Measurements from ENCODE around the gene PERCC1. TPM values are rescaled to one million over a fixed set of nuclear protein-coding genes. Genes with fewer than 3 reads are reported as not detected.
"Not testable (repeated sequence)": the region's sequence is repeated elsewhere in the genome, so short reads cannot be mapped to it uniquely, and the experiment has no call there.

The PERCC1 gene
- total RNA-seq, 1 donor from 2014 or later, result not detected

- DNase-seq (ENCODE audit: low spot score) (no peak), ATAC-seq (no peak)
- intact Hi-C loops (cut with DNase I), result no loop called here
Observed at GRCh38 chr16:1431497-1432270, 806 bp downstream of the PERCC1 start.

GRCh38 chr16:1432388-1433262 lies 1.7 kb downstream of the PERCC1 start:
- ATAC-seq, result no peak
- no peak for DNase-seq (ENCODE audit: low spot score)
- intact Hi-C loops (cut with DNase I), result no loop called here

DNA sequence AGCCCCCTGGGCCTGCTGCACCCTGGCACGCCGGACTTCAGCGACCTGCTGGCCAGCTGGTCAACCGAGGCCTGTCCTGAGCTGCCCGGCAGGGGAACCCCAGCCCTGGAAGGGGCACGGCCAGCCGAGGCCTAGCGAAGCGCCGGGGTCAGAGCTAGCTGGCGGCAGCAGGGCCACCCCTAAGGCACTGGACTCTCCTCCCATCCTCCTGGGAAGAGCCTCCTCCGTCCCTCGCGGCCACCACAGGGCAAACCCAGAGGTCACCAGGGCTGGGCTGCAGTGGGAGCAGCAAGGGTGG lies 2.3 kb downstream of the PERCC1 start:
- intact Hi-C loops (cut with DNase I), result no loop called here
- ATAC-seq, result no peak
- DNase-seq (ENCODE audit: low spot score), result no peak

DNA sequence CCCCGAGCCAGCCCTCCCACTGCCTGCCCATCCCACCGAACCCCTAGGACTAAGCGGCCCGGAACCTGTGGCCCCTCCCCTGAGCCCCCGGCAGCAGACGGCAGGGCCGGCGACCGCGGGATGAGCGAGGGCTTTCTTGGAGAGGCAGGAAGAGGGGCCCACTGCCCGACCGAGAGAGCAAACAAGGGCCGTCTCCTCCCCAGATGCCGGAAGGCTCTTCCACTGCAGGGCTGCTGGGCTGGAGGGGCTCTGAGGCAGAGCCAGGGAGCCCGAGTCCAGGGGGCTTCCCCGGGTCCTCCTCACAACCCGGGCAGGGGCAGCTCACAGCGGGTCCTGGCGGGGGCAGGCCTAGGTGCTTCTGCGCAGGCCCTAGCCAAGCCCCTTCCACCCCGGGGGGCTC lies 2.9 kb downstream of the PERCC1 start:
- DNase-seq (ENCODE audit: low spot score) (no peak), ATAC-seq (no peak)
- intact Hi-C loops (cut with DNase I), result no loop called here

GRCh38 chr16:1434644-1435592 lies 4.0 kb downstream of the PERCC1 start:
- ATAC-seq, result no peak
- intact Hi-C loops (cut with DNase I), result no loop called here
- DNase-seq (ENCODE audit: low spot score), result no peak

DNA sequence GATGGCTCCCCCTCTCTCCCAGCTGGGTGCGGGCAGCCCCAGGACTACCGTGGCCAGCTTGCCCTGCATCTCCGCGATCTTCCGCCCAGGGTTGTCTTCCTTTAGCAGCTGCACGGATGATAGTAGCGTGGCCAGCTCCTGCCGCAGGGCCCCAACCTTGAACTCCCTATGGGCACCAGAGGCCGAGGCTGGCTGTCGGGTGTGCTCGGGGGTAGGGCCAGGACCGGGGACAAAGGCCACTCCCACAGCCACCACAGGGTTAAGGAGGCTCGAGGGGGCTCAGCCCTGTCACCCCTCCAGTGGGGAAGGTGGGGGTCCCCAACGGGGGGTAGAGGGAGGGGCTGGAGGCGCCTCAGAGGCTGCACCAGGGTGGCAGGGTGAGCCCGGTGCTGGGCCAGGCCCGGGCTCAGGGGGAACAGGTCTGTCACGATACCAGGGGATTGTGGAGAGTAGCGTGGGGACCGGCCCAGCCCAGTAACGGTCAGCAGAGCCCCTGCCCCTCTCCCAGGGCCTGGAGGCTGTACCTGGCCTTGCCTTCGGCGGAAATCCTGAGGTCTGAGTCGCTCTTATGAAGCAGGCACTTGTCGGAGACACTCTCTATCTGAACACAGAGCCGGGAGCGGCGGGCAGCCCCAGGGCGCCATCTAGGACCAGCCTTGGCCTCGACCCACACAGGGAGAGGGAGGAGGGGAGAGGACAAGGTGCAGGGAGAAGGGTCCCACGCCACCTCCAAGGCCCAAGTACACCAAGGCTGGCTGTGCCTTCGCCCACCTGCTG lies 5.2 kb downstream of the PERCC1 start:
- ATAC-seq (no peak), DNase-seq (ENCODE audit: low spot score) (no peak)
- intact Hi-C loops (cut with DNase I), result no loop called here

DNA sequence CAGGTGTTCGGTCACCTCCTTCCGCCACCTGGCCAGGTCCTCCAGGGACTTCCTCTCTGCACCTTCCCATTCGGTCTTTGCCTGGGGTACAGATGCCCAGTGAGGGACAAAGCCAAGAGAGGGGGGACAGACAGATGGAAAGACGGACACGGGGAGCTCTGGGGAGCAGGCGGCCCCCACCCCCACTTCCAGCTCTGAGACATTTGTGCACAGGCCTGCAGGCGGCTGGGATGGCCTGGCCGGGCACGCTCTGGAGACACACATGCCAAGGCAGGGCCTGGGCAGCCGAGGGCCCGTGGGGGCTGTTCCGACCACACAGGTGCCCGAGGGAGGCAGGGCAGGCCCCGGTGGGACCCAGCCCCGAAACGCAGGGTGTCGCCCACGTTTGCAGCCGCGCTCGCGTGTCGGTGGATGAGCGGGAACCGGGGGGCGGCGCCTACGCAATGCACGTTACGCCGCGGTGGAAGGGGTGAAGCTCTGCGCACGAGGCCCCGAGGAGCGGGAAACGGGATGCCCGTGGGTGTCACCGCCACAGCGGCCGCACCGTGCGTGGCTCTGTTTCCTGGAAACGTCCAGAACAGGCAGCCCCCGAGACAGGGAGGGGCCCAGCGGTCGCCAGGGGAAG lies 6.0 kb downstream of the PERCC1 start:
- ATAC-seq, result no peak
- DNase-seq (ENCODE audit: low spot score), result no peak
- intact Hi-C loops (cut with DNase I), result no loop called here

GRCh38 chr16:1437606-1438005 lies 6.7 kb downstream of the PERCC1 start:
- no peak for ATAC-seq
- intact Hi-C loops (cut with DNase I), result no loop called here
- no peak for DNase-seq (ENCODE audit: low spot score)

- DNase-seq (ENCODE audit: low spot score) (no peak), ATAC-seq (no peak)
- intact Hi-C loops (cut with DNase I), result no loop called here
Observed at GRCh38 chr16:1438229-1439057, 7.6 kb downstream of the PERCC1 start.

DNA sequence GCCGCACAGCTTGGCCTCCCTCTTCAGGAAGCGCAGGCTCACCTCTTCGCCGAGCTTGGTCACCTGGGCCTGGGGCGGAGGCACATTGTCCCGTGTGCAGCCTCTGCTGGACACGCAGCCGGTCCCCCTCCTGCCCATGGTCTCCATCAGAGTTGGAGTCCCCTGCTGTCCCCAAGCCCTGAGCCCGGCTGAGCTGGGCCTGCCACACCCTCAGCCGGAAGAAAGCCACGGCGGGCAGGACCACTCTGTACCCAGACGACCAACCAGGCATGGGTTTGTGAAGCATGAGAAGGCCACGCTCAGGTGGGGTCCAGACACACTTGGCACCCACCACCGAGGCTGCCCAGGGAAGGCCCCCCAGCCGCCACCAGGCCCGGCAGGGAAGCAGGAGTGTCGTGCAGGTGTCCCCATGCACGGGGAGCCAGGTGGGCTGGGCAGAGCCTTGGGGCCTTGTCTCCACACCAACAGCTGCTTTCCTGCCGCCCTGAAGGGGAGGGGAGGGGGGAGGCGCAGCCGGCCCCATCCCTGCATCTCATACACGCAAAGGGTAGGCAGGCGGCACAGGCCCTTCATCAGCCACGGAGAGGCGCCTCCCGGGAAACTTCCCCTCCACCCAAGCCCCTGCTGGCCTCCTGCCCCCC lies 8.3 kb downstream of the PERCC1 start:
- DNase-seq (ENCODE audit: low spot score), result no peak
- no peak for ATAC-seq
- intact Hi-C loops (cut with DNase I), result no loop called here

- ATAC-seq; intact Hi-C loops (cut with DNase I); DNase-seq (ENCODE audit: low spot score): not testable (repeated sequence)
Observed at GRCh38 chr16:1439699-1440074, 8.8 kb downstream of the PERCC1 start.

DNA sequence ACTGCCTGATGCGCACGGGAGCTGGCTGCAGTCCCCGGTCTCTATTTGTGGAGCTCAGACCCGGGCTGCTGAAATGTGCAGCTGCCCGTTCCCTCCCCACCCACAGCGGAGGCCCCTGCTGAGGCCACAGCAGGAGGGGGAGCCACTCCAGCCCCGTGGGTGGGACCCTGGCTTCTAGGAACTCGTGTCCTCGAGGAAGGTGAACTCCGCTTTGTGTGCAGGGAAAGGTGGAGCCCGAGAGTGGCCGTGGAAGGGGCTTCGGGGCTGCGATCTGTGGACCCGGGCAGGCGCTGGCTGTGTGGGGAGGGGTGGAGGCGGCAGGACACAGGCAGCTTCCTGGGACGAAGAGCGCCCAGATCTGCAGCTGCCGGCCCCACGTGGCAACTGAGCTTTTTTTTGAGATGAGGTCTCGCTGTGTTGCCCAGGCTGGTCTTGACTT lies 10.5 kb downstream of the PERCC1 start:
- no peak for DNase-seq (ENCODE audit: low spot score)
- intact Hi-C loops (cut with DNase I), result no loop called here

DNA sequence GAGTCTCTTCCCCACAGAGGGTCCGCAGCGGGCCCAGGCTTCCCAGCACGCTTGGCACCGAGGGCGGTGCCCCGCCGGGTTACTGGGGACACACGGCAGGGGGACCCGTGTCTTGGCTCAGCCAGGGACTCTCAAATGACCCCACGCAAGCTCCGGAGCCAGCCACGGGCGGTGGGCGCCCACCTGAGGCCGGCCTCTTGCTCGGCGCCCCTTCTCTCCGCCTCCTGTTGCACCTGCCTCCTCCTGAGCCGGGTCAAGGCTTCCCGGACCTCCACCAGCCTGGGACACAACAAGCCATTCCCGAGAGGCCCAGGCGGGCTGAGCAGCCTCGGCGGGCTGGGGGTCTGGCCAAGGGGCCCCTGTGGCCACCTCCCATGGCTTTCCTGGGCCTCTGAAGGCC lies 11.8 kb downstream of the PERCC1 start:
- intact Hi-C loops (cut with DNase I), result no loop called here
- DNase-seq (ENCODE audit: low spot score) (no peak), ATAC-seq (no peak)

More for the DNA sequence above, 10.5 kb downstream of the PERCC1 start:
- ATAC-seq, result no peak

GRCh38 chr16:1443403-1443973 lies 12.6 kb downstream of the PERCC1 start:
- intact Hi-C loops (cut with DNase I), result no loop called here
- ATAC-seq (no peak), DNase-seq (ENCODE audit: low spot score) (no peak)

DNA sequence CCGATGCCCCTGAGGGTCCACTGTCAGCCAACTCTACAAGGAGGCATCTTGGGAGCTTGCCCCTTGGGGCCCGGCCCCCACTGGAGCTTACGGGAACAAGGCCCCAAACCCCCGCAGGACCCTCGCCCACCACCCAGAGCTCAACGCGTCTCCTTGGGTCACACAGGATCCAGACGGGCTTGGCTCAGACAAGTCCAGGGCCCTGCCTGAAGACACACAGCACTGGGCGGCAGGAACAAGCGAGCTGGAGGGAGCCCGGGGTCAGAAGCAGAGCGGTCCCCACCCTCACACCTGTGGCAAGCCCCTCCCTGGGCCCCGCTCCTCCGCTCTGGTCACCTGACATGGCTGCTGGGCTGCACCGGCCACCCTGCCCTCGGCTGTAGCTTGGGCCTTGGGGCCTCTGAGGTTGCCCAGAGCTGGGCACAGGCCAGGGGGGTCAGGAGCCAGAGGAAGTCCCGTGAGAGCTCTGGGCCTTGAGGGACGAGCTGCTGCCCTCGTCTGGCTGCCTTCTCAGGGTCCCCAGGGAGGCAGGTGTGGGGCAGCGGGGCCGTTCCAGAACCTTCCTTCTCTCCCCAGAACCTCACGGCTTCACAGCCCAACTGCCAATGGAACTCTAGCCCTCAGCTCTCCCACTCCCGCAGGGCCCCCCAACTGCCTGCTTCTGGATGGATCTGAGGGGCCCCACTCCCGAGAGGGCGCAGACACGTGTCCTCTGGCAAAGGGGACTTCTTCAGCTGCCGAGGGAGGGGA lies 13.3 kb downstream of the PERCC1 start, which contains the start of gene CCDC154:
CCDC154 (minus strand) TSS at position 577 of the 750 bp plus-strand sequence; CDS start at position 343, 234 bp downstream.
- DNase-seq (ENCODE audit: low spot score) (no peak), ATAC-seq (no peak)
- intact Hi-C loops (cut with DNase I), result no loop called here

All from sciatic nerve (tissue), 2 donors.